PFSK-1 (cell line): ENCODE data around the gene VWA3B.

Experiments used
- FOXP2 ChIP-seq: optimal IDR thresholded peaks from 2 replicates; pipeline ENCODE3; 2011; ENCODE audit warnings: borderline replicate concordance, control low read depth, inconsistent platforms; ENCODE audit not compliant: insufficient read depth; ENCODE audit errors: extremely low read length, extremely low read depth
- POLR2AphosphoS5 ChIP-seq: IDR thresholded peaks from 2 replicates; pipeline ENCODE4 v1.6.1; 2012; ENCODE audit warnings: low read depth, mild to moderate bottlenecking, control low read depth, low read length, moderate library complexity
- REST ChIP-seq, 2 experiments: IDR thresholded peaks; 2 replicates each; pipeline versions ENCODE4 v1.6.1 to v1.8.0; 2011 to 2012; ENCODE audit warnings: low read depth in 2 of 2, low read length in 2 of 2, control low read depth in 1 of 2, inconsistent platforms in 1 of 2, mild to moderate bottlenecking in 1 of 2, moderate library complexity in 1 of 2; ENCODE audit not compliant: insufficient read depth in 1 of 2
- SIN3A ChIP-seq: IDR thresholded peaks from 2 replicates; pipeline ENCODE4 v1.6.1; 2012; ENCODE audit warnings: mild to moderate bottlenecking, low read length, moderate library complexity, borderline replicate concordance; ENCODE audit not compliant: insufficient read depth

- TF ChIP-seq SIN3A: no peak
- no peak for TF ChIP-seq POLR2AphosphoS5
- TF ChIP-seq REST (IDR thresholded peaks at IDR 0.05; ENCODE audit: insufficient read depth in 1 of 2, low read depth in 2 of 2, low read length in 2 of 2): no peak
- TF ChIP-seq FOXP2: no peak
These were observed 270.9 kb downstream of the VWA3B start for GRCh38 chr2:98357849-98358248.
